GM12873 (cell line): Measurements from ENCODE around the gene LRP1B.

Experiments
- TF ChIP-seq, protein P1 (sequence below): IDR thresholded peaks from 2 replicates; pipeline ENCODE4 v1.5.1; 2012; ENCODE audit warnings: low read depth, mild to moderate bottlenecking, moderate library complexity, low read length, control low read depth; ENCODE audit not compliant: insufficient read depth; ENCODE audit errors: missing control alignments

The LRP1B gene

DNA sequence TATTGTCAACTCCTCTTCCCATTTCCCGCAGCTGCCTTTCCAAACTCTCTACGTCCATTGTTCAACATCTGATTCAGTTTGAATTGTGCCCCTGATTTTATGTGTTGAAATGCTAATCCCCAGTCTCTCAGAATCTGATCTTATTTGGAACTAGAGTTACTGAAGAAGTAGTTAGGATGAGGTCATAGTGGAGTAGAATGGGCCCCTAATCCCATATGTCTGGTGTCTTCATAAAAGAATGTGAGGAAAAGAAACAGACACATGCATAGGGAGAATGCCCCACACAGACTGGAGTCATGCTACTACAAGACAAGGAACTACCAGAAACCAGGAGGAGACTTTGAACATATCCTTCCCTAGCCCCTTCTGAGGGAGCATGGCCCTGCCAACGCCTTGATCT, 99.2 kb downstream of the LRP1B start:
- TF ChIP-seq, protein P1, sequence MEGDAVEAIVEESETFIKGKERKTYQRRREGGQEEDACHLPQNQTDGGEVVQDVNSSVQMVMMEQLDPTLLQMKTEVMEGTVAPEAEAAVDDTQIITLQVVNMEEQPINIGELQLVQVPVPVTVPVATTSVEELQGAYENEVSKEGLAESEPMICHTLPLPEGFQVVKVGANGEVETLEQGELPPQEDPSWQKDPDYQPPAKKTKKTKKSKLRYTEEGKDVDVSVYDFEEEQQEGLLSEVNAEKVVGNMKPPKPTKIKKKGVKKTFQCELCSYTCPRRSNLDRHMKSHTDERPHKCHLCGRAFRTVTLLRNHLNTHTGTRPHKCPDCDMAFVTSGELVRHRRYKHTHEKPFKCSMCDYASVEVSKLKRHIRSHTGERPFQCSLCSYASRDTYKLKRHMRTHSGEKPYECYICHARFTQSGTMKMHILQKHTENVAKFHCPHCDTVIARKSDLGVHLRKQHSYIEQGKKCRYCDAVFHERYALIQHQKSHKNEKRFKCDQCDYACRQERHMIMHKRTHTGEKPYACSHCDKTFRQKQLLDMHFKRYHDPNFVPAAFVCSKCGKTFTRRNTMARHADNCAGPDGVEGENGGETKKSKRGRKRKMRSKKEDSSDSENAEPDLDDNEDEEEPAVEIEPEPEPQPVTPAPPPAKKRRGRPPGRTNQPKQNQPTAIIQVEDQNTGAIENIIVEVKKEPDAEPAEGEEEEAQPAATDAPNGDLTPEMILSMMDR, result no peak

DNA sequence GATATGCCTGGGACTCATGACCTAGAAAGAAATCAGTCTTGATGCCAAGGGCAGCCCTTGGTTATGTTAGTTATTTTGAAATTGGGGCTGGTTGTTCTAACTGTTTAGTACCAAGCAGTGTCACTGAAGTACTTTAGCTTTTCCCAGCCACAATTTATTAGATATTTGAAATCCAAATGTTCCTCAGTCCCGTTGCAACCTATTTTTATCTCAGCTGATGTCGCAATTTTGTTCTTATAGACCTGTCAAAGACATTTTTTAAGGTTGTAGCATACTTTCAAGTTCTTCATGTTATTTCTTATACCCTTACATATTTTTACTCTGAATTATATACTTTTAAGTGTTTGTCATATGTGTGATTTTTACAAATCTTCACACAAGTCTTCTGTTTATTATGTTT, 100.1 kb downstream of the LRP1B start:
- TF ChIP-seq, protein P1, result no peak

DNA sequence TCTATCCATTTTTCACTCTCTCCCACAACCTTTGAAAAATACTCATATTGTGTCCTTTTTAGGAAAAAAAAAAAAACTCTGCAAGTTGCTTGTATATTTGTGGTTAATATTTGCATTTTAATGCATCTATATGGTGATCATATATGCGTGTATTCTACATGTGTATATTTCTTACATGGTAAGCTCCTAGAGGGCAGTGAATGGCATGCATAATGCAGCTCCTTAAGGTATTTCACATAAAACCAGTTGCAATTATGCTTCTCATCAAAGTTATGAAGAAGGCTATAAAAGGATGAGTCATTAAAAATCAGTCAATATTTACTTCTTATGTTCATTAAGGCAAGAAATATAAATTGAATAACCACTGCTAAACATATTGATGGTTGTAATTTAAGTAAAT, 100.8 kb downstream of the LRP1B start:
- TF ChIP-seq, protein P1, result no peak

DNA sequence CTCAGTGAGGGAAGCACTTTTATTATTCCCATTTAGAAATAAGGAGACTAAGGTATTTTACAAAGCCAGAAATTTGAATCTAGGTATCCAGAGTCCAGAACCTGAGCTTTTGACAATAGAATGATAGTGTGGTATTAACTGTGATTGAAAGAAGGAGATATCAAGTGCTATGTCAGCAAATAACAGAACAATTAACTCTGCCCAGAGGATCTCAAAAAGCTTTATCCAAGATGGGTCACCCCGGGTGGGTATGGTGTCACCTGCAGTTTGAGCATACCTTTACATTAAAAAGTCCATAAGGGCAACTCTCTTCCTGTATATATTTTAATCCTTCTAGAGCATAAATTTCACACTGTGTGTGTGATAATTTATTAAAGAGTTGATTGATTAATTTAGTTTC, 105.4 kb downstream of the LRP1B start:
- TF ChIP-seq, protein P1, result no peak

DNA sequence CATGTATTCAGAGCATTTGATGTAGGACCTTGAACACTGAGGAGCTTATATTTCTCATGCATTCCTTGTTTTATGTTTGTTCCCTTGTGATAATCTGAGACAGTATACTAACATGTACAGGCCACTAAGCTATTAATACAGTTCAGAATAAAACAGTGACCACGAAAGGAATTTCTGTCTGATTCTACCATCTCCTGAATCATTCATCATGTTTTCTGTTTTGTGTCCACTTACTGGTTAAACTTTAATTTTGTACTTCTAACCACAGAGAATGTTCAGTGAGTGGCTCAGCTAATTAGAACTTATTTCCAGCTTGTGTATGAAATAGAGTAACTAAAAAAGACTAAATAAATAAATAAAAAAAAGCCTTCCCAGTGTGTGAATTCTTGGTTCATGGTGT, 110.4 kb downstream of the LRP1B start:
- TF ChIP-seq, protein P1, result no peak

DNA sequence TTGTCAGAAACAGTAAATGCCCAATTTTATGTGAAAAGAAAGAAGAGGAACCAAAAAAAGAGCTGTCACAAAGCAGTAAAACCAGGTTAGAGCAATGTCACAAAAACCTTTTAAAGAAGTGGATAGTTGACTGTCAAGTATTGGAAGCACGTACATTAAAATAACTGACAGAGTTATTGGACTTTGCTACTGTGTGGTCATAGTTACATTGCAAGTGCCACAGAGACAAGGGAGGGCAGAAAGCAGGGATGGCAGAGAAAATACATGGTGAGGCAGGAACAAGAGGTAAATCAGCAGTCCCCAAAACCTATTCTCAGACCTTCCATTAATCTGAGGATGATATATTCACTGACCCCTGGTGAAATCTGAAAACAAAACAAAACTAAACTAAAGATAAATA, 116.3 kb downstream of the LRP1B start:
- TF ChIP-seq, protein P1, result no peak

DNA sequence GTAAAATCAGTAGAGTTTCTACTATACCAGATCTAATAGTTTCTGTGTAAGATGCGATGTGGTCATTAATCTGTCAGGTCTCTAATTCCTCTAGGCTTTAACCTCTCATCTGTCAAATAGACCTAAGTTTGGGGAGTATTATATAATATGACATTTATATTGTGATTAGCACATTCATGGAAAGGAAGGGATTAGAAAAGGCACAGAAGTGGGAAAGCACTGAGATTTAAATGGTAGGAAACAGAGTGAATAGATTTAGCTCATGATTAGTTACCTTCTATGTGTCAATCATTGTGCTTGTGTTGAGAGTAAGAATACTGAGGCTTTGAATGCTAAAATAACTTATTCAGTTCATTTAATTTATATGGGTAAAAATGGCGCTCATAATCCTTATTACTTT, 118.0 kb downstream of the LRP1B start:
- TF ChIP-seq, protein P1, result no peak
